Keratinocyte (primary cell): ENCODE results near the gene STON2. TPM values are rescaled to one million over a fixed set of nuclear protein-coding genes. Genes with fewer than 3 reads are reported as not detected.
"Not testable (repeated sequence)": the region's sequence is repeated elsewhere in the genome, so short reads cannot be mapped to it uniquely, and the experiment has no call there.

Experiments used
- DNase-seq: peaks from one replicate; pipeline ENCODE4 v3.0.0-alpha.2; 2011; ENCODE audit warnings: low read depth, missing footprints, low spot score
- FAIRE-seq: peaks from 2 replicates; lab custom pipeline; 2011; peaks lifted over from hg19 to GRCh38; lab: Jason Lieb, UNC
- H2AFZ ChIP-seq: 2 replicates; pipeline ENCODE4 v1.6.0; 2012; ENCODE audit warnings: low read length, control low read depth, inconsistent platforms; ENCODE audit not compliant: control insufficient read depth
- H3K27ac ChIP-seq: 2 replicates; pipeline ENCODE4 v1.5.1; 2011; ENCODE audit warnings: low read length; ENCODE audit not compliant: control insufficient read depth, insufficient read depth
- H3K27me3 ChIP-seq: 3 replicates; pipeline ENCODE4 v1.6.0; 2011; ENCODE audit warnings: low read length; ENCODE audit not compliant: control insufficient read depth, insufficient read depth; ENCODE audit errors: extremely low read depth
- H3K36me3 ChIP-seq, 2 experiments: 2 replicates in 1 of 2; 3 replicates in 1 of 2; pipeline ENCODE4 v1.5.1; 2011; ENCODE audit warnings: low read length in 2 of 2, mild to moderate bottlenecking in 1 of 2; ENCODE audit not compliant: control insufficient read depth in 2 of 2, insufficient read depth in 2 of 2; ENCODE audit errors: extremely low read depth in 1 of 2
- H3K4me1 ChIP-seq: 3 replicates; pipeline ENCODE4 v1.5.1; 2011; ENCODE audit warnings: low read length; ENCODE audit not compliant: control insufficient read depth, insufficient read depth; ENCODE audit errors: extremely low read depth
- H3K4me2 ChIP-seq: 3 replicates; pipeline ENCODE4 v1.6.0; 2011; ENCODE audit warnings: low read depth, low read length; ENCODE audit not compliant: control insufficient read depth, insufficient read depth; ENCODE audit errors: extremely low read depth
- H3K4me3 ChIP-seq, 3 experiments: fragments of 200-600 bp in 1 of 3; sonication (generic) in 1 of 3; 2 replicates in 2 of 3; 3 replicates in 1 of 3; pipeline ENCODE4 v1.5.1; 2011 to 2016; ENCODE audit warnings: low read length in 3 of 3, mild to moderate bottlenecking in 3 of 3, control low read depth in 2 of 3, inconsistent platforms in 1 of 3, low read depth in 1 of 3, mixed read lengths in 1 of 3, mixed run types in 1 of 3, moderate library complexity in 1 of 3; ENCODE audit not compliant: control insufficient read depth in 2 of 3, insufficient read depth in 2 of 3; ENCODE audit errors: extremely low read depth in 1 of 3
- H3K79me2 ChIP-seq: 2 replicates; pipeline ENCODE4 v1.6.0; 2012; ENCODE audit warnings: low read length; ENCODE audit not compliant: control insufficient read depth, insufficient read depth
- H3K9ac ChIP-seq: 3 replicates; pipeline ENCODE4 v1.6.0; 2011; ENCODE audit warnings: low read length; ENCODE audit not compliant: control insufficient read depth, insufficient read depth; ENCODE audit errors: extremely low read depth
- H3K9me1 ChIP-seq: 3 replicates; pipeline ENCODE4 v1.6.0; 2011; ENCODE audit warnings: low read length; ENCODE audit not compliant: control insufficient read depth, insufficient read depth; ENCODE audit errors: extremely low read depth
- H3K9me3 ChIP-seq: 2 replicates; pipeline ENCODE4 v1.5.1; 2012; ENCODE audit warnings: low read depth, low read length; ENCODE audit not compliant: control insufficient read depth
- H4K20me1 ChIP-seq: 3 replicates; pipeline ENCODE4 v1.6.0; 2011; ENCODE audit warnings: low read length; ENCODE audit not compliant: control insufficient read depth, insufficient read depth; ENCODE audit errors: extremely low read depth
- CTCF ChIP-seq, 3 experiments: IDR thresholded peaks in 1 of 3; conservative IDR thresholded peaks in 1 of 3; optimal IDR thresholded peaks in 1 of 3; 2 replicates in 2 of 3; 3 replicates in 1 of 3; pipeline versions ENCODE3 to v1.5.1; 2011; ENCODE audit warnings: low read length in 3 of 3, mild to moderate bottlenecking in 3 of 3, moderate library complexity in 2 of 3, control low read depth in 1 of 3, inconsistent platforms in 1 of 3; ENCODE audit not compliant: insufficient read depth in 2 of 3; ENCODE audit errors: extremely low read depth in 1 of 3
- EZH2 ChIP-seq: IDR thresholded peaks from one replicate; pipeline ENCODE4 v1.6.1; 2012; ENCODE audit warnings: inconsistent platforms, mild to moderate bottlenecking, low read length, moderate library complexity
- dilution Hi-C: fragments of 300-500 bp; cut with MboI; formaldehyde crosslinking; loops from one replicate; pipeline ENCODE4 v1.7.0; 2020; ENCODE audit warnings: low sequenced_read_pairs; ENCODE audit not compliant: extremely low pct_ligation_motif_present
- polyA plus RNA-seq, 5 experiments: library from polyadenylated mRNA; depleted of rRNA in 3 of 5; stranded (reverse) in 3 of 5; stranded (forward) in 1 of 5; unstranded in 1 of 5; fragments of >200 nt; gene quantifications; 1 replicate in 1 of 5; 2 replicates in 3 of 5; 3 replicates in 1 of 5; pipeline versions ENCODE4 v1.2.1 to v1.2.3, GENCODE V29; 2011 to 2012; ENCODE audit warnings: missing spikeins in 2 of 5, low read depth in 1 of 5, low replicate concordance in 1 of 5

STON2 gene
- polyA plus RNA-seq, 1 donor (not counting 4 experiments of a cell fraction or from before 2014, with no cell fraction given): 82.3 TPM

- no peak for FAIRE-seq
- TF ChIP-seq CTCF (optimal IDR thresholded peaks at IDR 0.05 in 1 of 3, IDR thresholded peaks at IDR 0.05 in 1 of 3, conservative IDR thresholded peaks at IDR 0.05 in 1 of 3; ENCODE audit: extremely low read depth in 1 of 3, insufficient read depth in 2 of 3, low read length in 3 of 3) (no peak), EZH2 (no peak)
- no peaks in the 10 kb centered on the region for H3K27me3 ChIP-seq
Measured at GRCh38 chr14:81224222-81224621, 175.9 kb downstream of the STON2 start.

GRCh38 chr14:81223788-81224187 lies 176.3 kb downstream of the STON2 start:
- H3K27ac ChIP-seq, H3K4me1 ChIP-seq, H3K36me3 ChIP-seq, H3K27me3 ChIP-seq, H2AFZ ChIP-seq, H3K4me2 ChIP-seq, H3K79me2 ChIP-seq, H4K20me1 ChIP-seq, H3K9me3 ChIP-seq, H3K4me3 ChIP-seq, DNase-seq, H3K9me1 ChIP-seq, H3K9ac ChIP-seq, FAIRE-seq, dilution Hi-C loops: not testable (repeated sequence)

More at GRCh38 chr14:81224222-81224621, 175.9 kb downstream of the STON2 start:
- H4K20me1 ChIP-seq: no peaks in the 10 kb centered on the region
- H3K9me3 ChIP-seq: no peaks in the 10 kb centered on the region
- H3K27ac ChIP-seq: no peak overlapping the region
- H3K36me3 ChIP-seq: no peaks in the 10 kb centered on the region
- H3K9ac ChIP-seq: no peak overlapping the region
- no peak for DNase-seq
- no peak overlapping the region for H3K4me3 ChIP-seq
- dilution Hi-C loops: no loop called here
- H3K4me2 ChIP-seq: no peak overlapping the region
- peaks cover 5% of the 10 kb centered on the region for H3K4me1 ChIP-seq
- H3K79me2 ChIP-seq: no peaks in the 10 kb centered on the region
- H3K9me1 ChIP-seq: no peaks in the 10 kb centered on the region
- no peak overlapping the region for H2AFZ ChIP-seq

- H3K27me3 ChIP-seq: no peaks in the 10 kb centered on the region
- no peaks in the 10 kb centered on the region for H3K9me3 ChIP-seq
- H3K4me1 ChIP-seq: peaks cover 12% of the 10 kb centered on the region
- DNase-seq (no peak), FAIRE-seq (no peak)
- TF ChIP-seq CTCF (optimal IDR thresholded peaks at IDR 0.05 in 1 of 3, IDR thresholded peaks at IDR 0.05 in 1 of 3, conservative IDR thresholded peaks at IDR 0.05 in 1 of 3; ENCODE audit: extremely low read depth in 1 of 3, insufficient read depth in 2 of 3, low read length in 3 of 3) (no peak), EZH2 (no peak)
- H3K4me3 ChIP-seq: no peak overlapping the region
- dilution Hi-C loops: no loop called here
- H3K9me1 ChIP-seq: no peaks in the 10 kb centered on the region
- H3K4me2 ChIP-seq: no peak overlapping the region
- H3K79me2 ChIP-seq: peaks cover 13% of the 10 kb centered on the region
- no peak overlapping the region for H3K9ac ChIP-seq
- no peaks in the 10 kb centered on the region for H3K36me3 ChIP-seq
- no peaks in the 10 kb centered on the region for H4K20me1 ChIP-seq
- H2AFZ ChIP-seq: no peak overlapping the region
- H3K27ac ChIP-seq: no peak overlapping the region
Measured at GRCh38 chr14:81222691-81223090, 177.4 kb downstream of the STON2 start.
